Suprapubic skin (tissue), 4 donors: ENCODE data around the gene SLC35F1.

ENCODE experiments used
- POLR2A ChIP-seq, 2 donors: fragments of 450-650 bp; IDR thresholded peaks; one replicate each; pipeline ENCODE4 v1.6.1; 2017; ENCODE audit warnings: antibody characterized with exemption in 2 of 2, mild to moderate bottlenecking in 2 of 2, moderate library complexity in 2 of 2
- POLR2AphosphoS5 ChIP-seq, 3 donors: sonication (generic); formaldehyde crosslinking; IDR thresholded peaks; one replicate each; pipeline ENCODE4 v1.6.1; 2017; ENCODE audit warnings: antibody characterized with exemption in 3 of 3
- TF ChIP-seq, protein P1 (sequence below), 2 donors: fragments of 200-600 bp in 1 of 2; fragments of 450-650 bp in 1 of 2; sonication (generic) in 1 of 2; IDR thresholded peaks; one replicate each; pipeline ENCODE4 v1.5.1; 2016 to 2019; ENCODE audit warnings: antibody characterized with exemption in 2 of 2, mild to moderate bottlenecking in 1 of 2, moderate library complexity in 1 of 2

DNA sequence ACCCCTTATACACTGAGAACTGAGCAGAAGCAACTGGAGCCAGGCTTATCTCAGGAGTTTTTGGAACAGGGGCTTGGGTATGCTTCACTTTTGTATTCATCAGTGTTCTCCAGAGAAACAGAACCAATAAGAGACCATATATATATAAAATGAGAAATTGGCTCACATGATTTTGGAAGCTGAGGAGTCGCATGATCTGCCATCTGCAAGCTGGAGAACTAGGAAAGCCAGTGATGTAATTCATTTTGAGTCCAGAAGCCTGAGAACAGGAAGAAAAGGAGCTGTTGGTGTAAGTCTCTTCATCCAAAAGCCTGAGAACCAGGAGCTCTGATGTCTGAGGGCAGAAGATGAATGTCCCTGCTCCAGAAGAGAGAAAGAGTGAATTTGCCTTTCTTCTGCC lies 272.0 kb downstream of the SLC35F1 start:
- TF ChIP-seq, protein P1, sequence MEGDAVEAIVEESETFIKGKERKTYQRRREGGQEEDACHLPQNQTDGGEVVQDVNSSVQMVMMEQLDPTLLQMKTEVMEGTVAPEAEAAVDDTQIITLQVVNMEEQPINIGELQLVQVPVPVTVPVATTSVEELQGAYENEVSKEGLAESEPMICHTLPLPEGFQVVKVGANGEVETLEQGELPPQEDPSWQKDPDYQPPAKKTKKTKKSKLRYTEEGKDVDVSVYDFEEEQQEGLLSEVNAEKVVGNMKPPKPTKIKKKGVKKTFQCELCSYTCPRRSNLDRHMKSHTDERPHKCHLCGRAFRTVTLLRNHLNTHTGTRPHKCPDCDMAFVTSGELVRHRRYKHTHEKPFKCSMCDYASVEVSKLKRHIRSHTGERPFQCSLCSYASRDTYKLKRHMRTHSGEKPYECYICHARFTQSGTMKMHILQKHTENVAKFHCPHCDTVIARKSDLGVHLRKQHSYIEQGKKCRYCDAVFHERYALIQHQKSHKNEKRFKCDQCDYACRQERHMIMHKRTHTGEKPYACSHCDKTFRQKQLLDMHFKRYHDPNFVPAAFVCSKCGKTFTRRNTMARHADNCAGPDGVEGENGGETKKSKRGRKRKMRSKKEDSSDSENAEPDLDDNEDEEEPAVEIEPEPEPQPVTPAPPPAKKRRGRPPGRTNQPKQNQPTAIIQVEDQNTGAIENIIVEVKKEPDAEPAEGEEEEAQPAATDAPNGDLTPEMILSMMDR (IDR thresholded peaks at IDR 0.05) = no peak
- TF ChIP-seq POLR2AphosphoS5 (IDR thresholded peaks at IDR 0.05) (no peak), POLR2A (IDR thresholded peaks at IDR 0.05) (no peak)
